Vagina (tissue), 2 donors: Measurements from ENCODE around the gene SLC6A6.

Experiments
- POLR2A ChIP-seq, 2 donors: fragments of 450-650 bp; IDR thresholded peaks; one replicate each; pipeline ENCODE4 v1.6.1; 2017; ENCODE audit warnings: antibody characterized with exemption in 2 of 2, mild to moderate bottlenecking in 2 of 2, moderate library complexity in 2 of 2
- TF ChIP-seq, protein P1 (sequence below), 3 experiments: fragments of 450-650 bp in 2 of 3; fragments of 200-600 bp in 1 of 3; sonication (generic) in 1 of 3; IDR thresholded peaks; one replicate each; pipeline ENCODE4 v1.5.1; 2017 to 2019; ENCODE audit warnings: antibody characterized with exemption in 3 of 3, mild to moderate bottlenecking in 2 of 3, moderate library complexity in 2 of 3

- TF ChIP-seq, protein P1, sequence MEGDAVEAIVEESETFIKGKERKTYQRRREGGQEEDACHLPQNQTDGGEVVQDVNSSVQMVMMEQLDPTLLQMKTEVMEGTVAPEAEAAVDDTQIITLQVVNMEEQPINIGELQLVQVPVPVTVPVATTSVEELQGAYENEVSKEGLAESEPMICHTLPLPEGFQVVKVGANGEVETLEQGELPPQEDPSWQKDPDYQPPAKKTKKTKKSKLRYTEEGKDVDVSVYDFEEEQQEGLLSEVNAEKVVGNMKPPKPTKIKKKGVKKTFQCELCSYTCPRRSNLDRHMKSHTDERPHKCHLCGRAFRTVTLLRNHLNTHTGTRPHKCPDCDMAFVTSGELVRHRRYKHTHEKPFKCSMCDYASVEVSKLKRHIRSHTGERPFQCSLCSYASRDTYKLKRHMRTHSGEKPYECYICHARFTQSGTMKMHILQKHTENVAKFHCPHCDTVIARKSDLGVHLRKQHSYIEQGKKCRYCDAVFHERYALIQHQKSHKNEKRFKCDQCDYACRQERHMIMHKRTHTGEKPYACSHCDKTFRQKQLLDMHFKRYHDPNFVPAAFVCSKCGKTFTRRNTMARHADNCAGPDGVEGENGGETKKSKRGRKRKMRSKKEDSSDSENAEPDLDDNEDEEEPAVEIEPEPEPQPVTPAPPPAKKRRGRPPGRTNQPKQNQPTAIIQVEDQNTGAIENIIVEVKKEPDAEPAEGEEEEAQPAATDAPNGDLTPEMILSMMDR (IDR thresholded peaks at IDR 0.05): no peak
- no peak for TF ChIP-seq POLR2A (IDR thresholded peaks at IDR 0.05)
Observed at GRCh38 chr3:14457481-14457880, 55.1 kb downstream of the SLC6A6 start.
